GM21360 (cell line): ENCODE measurements around the gene PXYLP1.

ENCODE experiments used
- ATAC-seq: cut with Tn5 transposase; IDR thresholded peaks from one replicate; pipeline ENCODE4 v1.9.1; 2021; ENCODE audit warnings: mild to moderate bottlenecking, moderate library complexity; ENCODE audit not compliant: unreplicated experiment

Gene PXYLP1

GRCh38 chr3:141271279-141272030 lies 39.8 kb downstream of the PXYLP1 start:
- no peak for ATAC-seq

- no peak for ATAC-seq
These were observed 41.5 kb downstream of the PXYLP1 start for GRCh38 chr3:141272906-141273662.

- ATAC-seq, result no peak
These were observed 42.2 kb downstream of the PXYLP1 start for GRCh38 chr3:141273700-141274410.

GRCh38 chr3:141274411-141275031 lies 42.9 kb downstream of the PXYLP1 start:
- ATAC-seq, result no peak

GRCh38 chr3:141275032-141275422 lies 43.4 kb downstream of the PXYLP1 start:
- peak; percentile 50 for ATAC-seq

GRCh38 chr3:141275511-141275910 lies 43.9 kb downstream of the PXYLP1 start:
- no peak for ATAC-seq

- ATAC-seq, result no peak
These were observed 44.3 kb downstream of the PXYLP1 start for GRCh38 chr3:141275973-141276372.

GRCh38 chr3:141276398-141276797 lies 44.8 kb downstream of the PXYLP1 start:
- ATAC-seq, result no peak

- ATAC-seq, result no peak
These were observed 45.8 kb downstream of the PXYLP1 start for GRCh38 chr3:141277451-141277850.

GRCh38 chr3:141278196-141279076 lies 46.8 kb downstream of the PXYLP1 start:
- no peak for ATAC-seq

GRCh38 chr3:141279077-141279967 lies 47.7 kb downstream of the PXYLP1 start:
- ATAC-seq, result no peak

GRCh38 chr3:141280086-141280485 lies 48.5 kb downstream of the PXYLP1 start:
- ATAC-seq, result no peak

- ATAC-seq, result no peak
These were observed 49.1 kb downstream of the PXYLP1 start for GRCh38 chr3:141280690-141281089.

- ATAC-seq, result no peak
These were observed 53.9 kb downstream of the PXYLP1 start for GRCh38 chr3:141285570-141285969.

GRCh38 chr3:141286856-141287255 lies 55.2 kb downstream of the PXYLP1 start:
- no peak for ATAC-seq

- ATAC-seq, result no peak
These were observed 55.7 kb downstream of the PXYLP1 start for GRCh38 chr3:141287326-141287725.

GRCh38 chr3:141288336-141288990 lies 56.8 kb downstream of the PXYLP1 start:
- no peak for ATAC-seq

GRCh38 chr3:141289228-141289772 lies 57.7 kb downstream of the PXYLP1 start:
- no peak for ATAC-seq
